Endodermal cell (in vitro differentiated cells): Measurements from ENCODE around the gene AP3S2. TPM values are rescaled to one million over a fixed set of nuclear protein-coding genes. Genes with fewer than 3 reads are reported as not detected.

ENCODE experiments used
- DNase-seq: peaks from one replicate; pipeline ENCODE4 v3.0.0-alpha.2; 2017
- H3K27ac ChIP-seq: 2 replicates; pipeline ENCODE4 v1.5.1; 2013; ENCODE audit warnings: mild to moderate bottlenecking, low read depth, low read length, moderate library complexity
- H3K27me3 ChIP-seq: 2 replicates; pipeline ENCODE4 v1.6.1; 2013; ENCODE audit warnings: mild to moderate bottlenecking, low read length, moderate library complexity; ENCODE audit not compliant: insufficient read depth, control insufficient read depth, poor library complexity, severe bottlenecking
- H3K36me3 ChIP-seq: 2 replicates; pipeline ENCODE4 v1.7.0; 2013; ENCODE audit warnings: mild to moderate bottlenecking, low read length, moderate library complexity; ENCODE audit not compliant: control insufficient read depth, insufficient read depth
- H3K4me1 ChIP-seq: one replicate; pipeline ENCODE4 v1.7.0; 2013; ENCODE audit warnings: low read length; ENCODE audit not compliant: control insufficient read depth, insufficient read depth
- H3K4me3 ChIP-seq: 2 replicates; pipeline ENCODE4 v1.5.1; 2013; ENCODE audit warnings: mild to moderate bottlenecking, low read length, moderate library complexity
- H3K9ac ChIP-seq: 2 replicates; pipeline ENCODE4 v1.6.1; 2013; ENCODE audit warnings: mild to moderate bottlenecking, low read length, moderate library complexity; ENCODE audit not compliant: poor library complexity, severe bottlenecking; ENCODE audit errors: extremely low read depth
- H3K9me3 ChIP-seq: 2 replicates; pipeline ENCODE4 v1.6.1; 2013; ENCODE audit warnings: mild to moderate bottlenecking, low read length, moderate library complexity; ENCODE audit not compliant: control insufficient read depth
- H3K27ac Mint-ChIP-seq: 2 replicates; pipeline ENCODE4 v1.8.0; 2020; ENCODE audit warnings: mixed read lengths
- H3K27me3 Mint-ChIP-seq: 2 replicates; pipeline ENCODE4 v1.8.0; 2021; ENCODE audit warnings: mild to moderate bottlenecking, mixed read lengths; ENCODE audit not compliant: insufficient read depth
- H3K36me3 Mint-ChIP-seq: 2 replicates; pipeline ENCODE4 v1.8.0; 2020; ENCODE audit warnings: low read depth, mixed read lengths
- H3K4me1 Mint-ChIP-seq: 2 replicates; pipeline ENCODE4 v1.8.0; 2020; ENCODE audit warnings: mixed read lengths
- H3K4me3 Mint-ChIP-seq: 2 replicates; pipeline ENCODE4 v1.8.0; 2020; ENCODE audit warnings: mild to moderate bottlenecking, moderate library complexity, mixed read lengths
- H3K9me3 Mint-ChIP-seq: 2 replicates; pipeline ENCODE4 v1.8.0; 2020; ENCODE audit warnings: mild to moderate bottlenecking, mixed read lengths
- WGBS, 2 experiments: methylation state at CpG; one replicate each; pipeline versions ENCODE4 v1.1.5 to v1.1.7; 2013; ENCODE audit warnings: missing lambda C conversion rate in 2 of 2, mixed read lengths in 1 of 2; ENCODE audit not compliant: insufficient coverage in 1 of 2, insufficient read length in 1 of 2; 5-methylcytosine and 5-hydroxymethylcytosine counted together
- total RNA-seq, 2 donors: library from RNA; stranded (reverse); fragmentation: NEBNext Ultra II Directional in 1 of 2; extraction: Animal tissue kit (Norgen Biotek cat#: 25700) in 1 of 2; gene quantifications; 2 replicates in 1 of 2; 3 replicates in 1 of 2; pipeline ENCODE4 v1.2.1, GENCODE V29; 2021
- TF ChIP-seq, protein P1 (sequence below): fragments of 200-600 bp; sonication (generic); conservative IDR thresholded peaks from 2 replicates; pipeline ENCODE4 v1.5.0; 2021; ENCODE audit warnings: antibody characterized with exemption, mild to moderate bottlenecking

The AP3S2 gene
- total RNA-seq, 2 donors from 2014 or later, result 39.5 to 54.4 TPM

DNA sequence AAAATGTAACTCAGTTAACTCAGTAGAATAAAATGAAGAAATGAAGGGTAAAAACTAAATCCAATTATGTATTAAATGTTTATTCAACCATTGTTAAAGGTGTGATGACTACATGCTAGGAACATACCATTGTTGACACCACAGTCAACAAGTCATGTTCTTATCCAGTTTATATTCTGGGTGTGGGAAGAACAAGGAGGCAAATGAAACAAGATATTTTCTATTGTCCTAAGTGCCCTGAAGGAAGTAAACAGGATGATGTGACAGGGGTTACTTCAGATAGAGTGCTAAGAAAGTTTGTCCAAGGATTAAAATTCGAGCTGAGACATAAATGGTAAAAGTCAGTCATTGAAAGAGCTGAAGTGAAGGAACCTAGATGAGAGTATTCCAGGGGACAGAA is 13.1 kb downstream of the AP3S2 start:
- no peaks in the 10 kb centered on the region for H3K4me1 ChIP-seq
- H3K4me3 Mint-ChIP-seq, result no peak overlapping the region
- H3K36me3 Mint-ChIP-seq, result peaks cover 41% of the 10 kb centered on the region
- H3K27ac ChIP-seq, result no peak overlapping the region
- no peak for DNase-seq
- TF ChIP-seq, protein P1, sequence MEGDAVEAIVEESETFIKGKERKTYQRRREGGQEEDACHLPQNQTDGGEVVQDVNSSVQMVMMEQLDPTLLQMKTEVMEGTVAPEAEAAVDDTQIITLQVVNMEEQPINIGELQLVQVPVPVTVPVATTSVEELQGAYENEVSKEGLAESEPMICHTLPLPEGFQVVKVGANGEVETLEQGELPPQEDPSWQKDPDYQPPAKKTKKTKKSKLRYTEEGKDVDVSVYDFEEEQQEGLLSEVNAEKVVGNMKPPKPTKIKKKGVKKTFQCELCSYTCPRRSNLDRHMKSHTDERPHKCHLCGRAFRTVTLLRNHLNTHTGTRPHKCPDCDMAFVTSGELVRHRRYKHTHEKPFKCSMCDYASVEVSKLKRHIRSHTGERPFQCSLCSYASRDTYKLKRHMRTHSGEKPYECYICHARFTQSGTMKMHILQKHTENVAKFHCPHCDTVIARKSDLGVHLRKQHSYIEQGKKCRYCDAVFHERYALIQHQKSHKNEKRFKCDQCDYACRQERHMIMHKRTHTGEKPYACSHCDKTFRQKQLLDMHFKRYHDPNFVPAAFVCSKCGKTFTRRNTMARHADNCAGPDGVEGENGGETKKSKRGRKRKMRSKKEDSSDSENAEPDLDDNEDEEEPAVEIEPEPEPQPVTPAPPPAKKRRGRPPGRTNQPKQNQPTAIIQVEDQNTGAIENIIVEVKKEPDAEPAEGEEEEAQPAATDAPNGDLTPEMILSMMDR, result no peak
- no peak overlapping the region for H3K4me3 ChIP-seq
- 88 to 92% methylated on average over 1 of the region's 1 CpG for WGBS, 2 experiments
- no peaks in the 10 kb centered on the region for H3K9me3 Mint-ChIP-seq
- H3K9me3 ChIP-seq, result no peaks in the 10 kb centered on the region
- peaks cover 42% of the 10 kb centered on the region for H3K36me3 ChIP-seq
- no peaks in the 10 kb centered on the region for H3K27me3 Mint-ChIP-seq
- no peak overlapping the region for H3K27ac Mint-ChIP-seq
- no peaks in the 10 kb centered on the region for H3K27me3 ChIP-seq
- no peak overlapping the region for H3K9ac ChIP-seq
- no peaks in the 10 kb centered on the region for H3K4me1 Mint-ChIP-seq

GRCh38 chr15:89878323-89878722 is 15.5 kb downstream of the AP3S2 start:
- no peaks in the 10 kb centered on the region for H3K4me1 ChIP-seq
- Mint-ChIP-seq H3K9me3 (no peaks in the 10 kb centered on the region), H3K36me3 (peaks cover 38% of the 10 kb centered on the region), H3K4me1 (no peaks in the 10 kb centered on the region), H3K27me3 (no peaks in the 10 kb centered on the region), H3K4me3 (no peak overlapping the region), H3K27ac (no peak overlapping the region)
- TF ChIP-seq, protein P1, result no peak
- WGBS, 2 experiments, result 87 to 91% methylated on average over 2 to 3 of the region's 3 CpGs
- H3K27me3 ChIP-seq, result no peaks in the 10 kb centered on the region
- peaks cover 36% of the 10 kb centered on the region for H3K36me3 ChIP-seq
- no peak overlapping the region for H3K27ac ChIP-seq
- no peaks in the 10 kb centered on the region for H3K9me3 ChIP-seq
- H3K4me3 ChIP-seq, result no peak overlapping the region
- DNase-seq, result no peak
- no peak overlapping the region for H3K9ac ChIP-seq

- peaks cover 43% of the 10 kb centered on the region for H3K36me3 ChIP-seq
- no peaks in the 10 kb centered on the region for H3K27me3 ChIP-seq
- no peak overlapping the region for H3K4me3 Mint-ChIP-seq
- H3K4me3 ChIP-seq, result no peak overlapping the region
- H3K36me3 Mint-ChIP-seq, result peaks cover 40% of the 10 kb centered on the region
- H3K9me3 ChIP-seq, result no peaks in the 10 kb centered on the region
- no peaks in the 10 kb centered on the region for H3K4me1 ChIP-seq
- DNase-seq, result no peak
- H3K27ac Mint-ChIP-seq, result no peak overlapping the region
- no peaks in the 10 kb centered on the region for H3K9me3 Mint-ChIP-seq
- H3K4me1 Mint-ChIP-seq, result no peaks in the 10 kb centered on the region
- 84 to 100% methylated on average over 2 of the region's 2 CpGs for WGBS, 2 experiments
- no peak overlapping the region for H3K27ac ChIP-seq
- TF ChIP-seq, protein P1, result no peak
- H3K27me3 Mint-ChIP-seq, result no peaks in the 10 kb centered on the region
- no peak overlapping the region for H3K9ac ChIP-seq
These were observed 16.7 kb downstream of the AP3S2 start for GRCh38 chr15:89877083-89877425.
